AG04449 (cell line): ENCODE data around the gene DOK4.

ENCODE experiments used
- CTCF ChIA-PET: fragments of 350-600 bp; formaldehyde crosslinking; extraction: SDS; loops from one replicate; lab custom pipeline; 2021; ENCODE audit warnings: antibody characterized with exemption; lab: Yijun Ruan, JAX
- POLR2A ChIA-PET: fragments of 400-600, 350-600 bp; formaldehyde crosslinking; extraction: SDS; loops from one replicate; lab custom pipeline; 2020; ENCODE audit warnings: antibody characterized with exemption, inconsistent platforms; lab: Yijun Ruan, JAX
- DNase-seq: peaks from one replicate; pipeline ENCODE4 v3.0.0-alpha.2; 2010; ENCODE audit warnings: low read depth, low spot score
- H3K4me3 ChIP-seq: 2 replicates; pipeline ENCODE4 v1.5.1; 2011; ENCODE audit warnings: low read depth, mild to moderate bottlenecking, control low read depth, low read length
- CTCF ChIP-seq: IDR thresholded peaks from one replicate; pipeline ENCODE4 v1.5.1; 2011; ENCODE audit warnings: mild to moderate bottlenecking, moderate library complexity, low read length, control low read depth, inconsistent platforms; ENCODE audit not compliant: insufficient read depth; ENCODE audit errors: missing control alignments

DOK4 gene

GRCh38 chr16:57513371-57514102 is 27.2 kb upstream of the DOK4 start:
- TF ChIP-seq CTCF, result no peak
- DNase-seq, result no peak
- CTCF ChIA-PET, result interaction anchor here (0.6 to 19.1 kb wide), 8 partner anchors 9 to 213 kb away, joined by 3 to 368 read pairs (median 6); partner anchors contain the start of genes CIAPIN1, COQ9 and POLR2C
- POLR2A ChIA-PET, result interaction anchor here (0.6 kb wide), 1 partner anchor 16 kb away, joined by 3 read pairs; no protein-coding TSS in a partner anchor
- no peak overlapping the region for H3K4me3 ChIP-seq

GRCh38 chr16:57512296-57513001 is 26.2 kb upstream of the DOK4 start:
- ChIA-PET CTCF (interaction anchor here (1.8 to 19.1 kb wide), 4 partner anchors 8 to 92 kb away, joined by 8 to 368 read pairs (median 43); partner anchors contain the start of gene POLR2C), POLR2A (no interaction called here)
- no peak for DNase-seq
- no peak for TF ChIP-seq CTCF
- H3K4me3 ChIP-seq, result no peak overlapping the region

- no peak for DNase-seq
- no peak overlapping the region for H3K4me3 ChIP-seq
- no peak for TF ChIP-seq CTCF
- ChIA-PET POLR2A (no interaction called here), CTCF (interaction anchor here (5.9 to 19.1 kb wide), 2 partner anchors 10 to 90 kb away, joined by 74 to 368 read pairs; no protein-coding TSS in a partner anchor)
Observed at GRCh38 chr16:57510016-57510871, 24.0 kb upstream of the DOK4 start.

- ChIA-PET POLR2A (no interaction called here), CTCF (interaction anchor here (2.5 to 19.1 kb wide), 3 partner anchors 11 to 89 kb away, joined by 6 to 368 read pairs (median 74); partner anchors contain the start of gene POLR2C)
- no peak for TF ChIP-seq CTCF
- no peak for DNase-seq
- no peak overlapping the region for H3K4me3 ChIP-seq
Observed at GRCh38 chr16:57509231-57509923, 23.1 kb upstream of the DOK4 start.

- ChIA-PET CTCF (interaction anchor here (2.5 to 5.9 kb wide), 2 partner anchors 12 to 46 kb away, joined by 6 to 74 read pairs; partner anchors contain the start of gene POLR2C), POLR2A (no interaction called here)
- no peak for DNase-seq
- no peak for TF ChIP-seq CTCF
- H3K4me3 ChIP-seq, result no peak overlapping the region
Observed at GRCh38 chr16:57508035-57508425, 21.7 kb upstream of the DOK4 start.
